Endothelial cell (in vitro differentiated cells): Measurements from ENCODE around the gene URB1. TPM values are rescaled to one million over a fixed set of nuclear protein-coding genes. Genes with fewer than 3 reads are reported as not detected.

Experiments
- DNase-seq: peaks from one replicate; pipeline ENCODE4 v3.0.0; 2021; ENCODE audit warnings: low spot score
- H3K27ac Mint-ChIP-seq: one replicate; pipeline ENCODE4 v1.8.0; 2021; ENCODE audit warnings: mixed read lengths, inconsistent platforms; ENCODE audit not compliant: unreplicated experiment
- H3K27me3 Mint-ChIP-seq: one replicate; pipeline ENCODE4 v1.8.0; 2021; ENCODE audit warnings: mild to moderate bottlenecking, moderate library complexity, mixed read lengths, inconsistent platforms; ENCODE audit not compliant: unreplicated experiment
- H3K36me3 Mint-ChIP-seq: one replicate; pipeline ENCODE4 v1.8.0; 2021; ENCODE audit warnings: mild to moderate bottlenecking, low read depth, mixed read lengths, inconsistent platforms; ENCODE audit not compliant: unreplicated experiment
- H3K4me1 Mint-ChIP-seq: one replicate; pipeline ENCODE4 v1.8.0; 2021; ENCODE audit warnings: mild to moderate bottlenecking, mixed read lengths, inconsistent platforms; ENCODE audit not compliant: unreplicated experiment
- H3K4me3 Mint-ChIP-seq: one replicate; pipeline ENCODE4 v1.8.0; 2021; ENCODE audit warnings: mild to moderate bottlenecking, mixed read lengths, inconsistent platforms; ENCODE audit not compliant: unreplicated experiment
- H3K9me3 Mint-ChIP-seq: one replicate; pipeline ENCODE4 v1.8.0; 2021; ENCODE audit warnings: mixed read lengths, inconsistent platforms; ENCODE audit not compliant: unreplicated experiment
- CTCF ChIP-seq: fragments of 200-600 bp; sonication (generic); IDR thresholded peaks from one replicate; pipeline ENCODE4 v1.5.0; 2021; ENCODE audit warnings: antibody characterized with exemption; ENCODE audit not compliant: unreplicated experiment
- total RNA-seq: library from RNA; stranded (reverse); fragmentation: NEBNext Ultra II Directional; extraction: Animal tissue kit (Norgen Biotek cat#: 25700); gene quantifications from one replicate; pipeline ENCODE4 v1.2.1, GENCODE V29; 2021; ENCODE audit not compliant: unreplicated experiment

Gene URB1
- total RNA-seq, 1 donor from 2014 or later = 10.6 TPM

- H3K36me3 Mint-ChIP-seq = peaks cover 2% of the 10 kb centered on the region
- H3K27ac Mint-ChIP-seq = no peak overlapping the region
- peaks cover 1% of the 10 kb centered on the region for H3K27me3 Mint-ChIP-seq
- no peaks in the 10 kb centered on the region for H3K4me1 Mint-ChIP-seq
- DNase-seq = no peak
- no peak for TF ChIP-seq CTCF
- no peak overlapping the region for H3K4me3 Mint-ChIP-seq
- H3K9me3 Mint-ChIP-seq = no peaks in the 10 kb centered on the region
These were observed 4.5 kb downstream of the URB1 start for GRCh38 chr21:32388306-32388705.

GRCh38 chr21:32387151-32387550, 5.7 kb downstream of the URB1 start:
- Mint-ChIP-seq H3K27me3 (peaks cover 1% of the 10 kb centered on the region), H3K4me1 (no peaks in the 10 kb centered on the region), H3K27ac (peak overlapping the region; percentile 36), H3K36me3 (peaks cover 4% of the 10 kb centered on the region), H3K4me3 (no peak overlapping the region), H3K9me3 (no peaks in the 10 kb centered on the region)
- no peak for DNase-seq
- no peak for TF ChIP-seq CTCF

GRCh38 chr21:32386195-32386870, 6.5 kb downstream of the URB1 start:
- no peak for DNase-seq
- no peak for TF ChIP-seq CTCF
- Mint-ChIP-seq H3K4me1 (no peaks in the 10 kb centered on the region), H3K27ac (no peak overlapping the region), H3K4me3 (no peak overlapping the region), H3K27me3 (peaks cover 1% of the 10 kb centered on the region), H3K36me3 (peaks cover 4% of the 10 kb centered on the region), H3K9me3 (no peaks in the 10 kb centered on the region)

GRCh38 chr21:32383812-32384211, 9.0 kb downstream of the URB1 start:
- Mint-ChIP-seq H3K27me3 (peaks cover 5% of the 10 kb centered on the region), H3K4me3 (no peak overlapping the region), H3K27ac (no peak overlapping the region), H3K9me3 (no peaks in the 10 kb centered on the region), H3K36me3 (peaks cover 18% of the 10 kb centered on the region), H3K4me1 (no peaks in the 10 kb centered on the region)
- TF ChIP-seq CTCF = no peak
- DNase-seq = no peak

GRCh38 chr21:32382108-32382644, 10.6 kb downstream of the URB1 start:
- no peaks in the 10 kb centered on the region for H3K4me1 Mint-ChIP-seq
- peaks cover 23% of the 10 kb centered on the region for H3K36me3 Mint-ChIP-seq
- no peak overlapping the region for H3K27ac Mint-ChIP-seq
- no peak for DNase-seq
- no peaks in the 10 kb centered on the region for H3K9me3 Mint-ChIP-seq
- no peak overlapping the region for H3K4me3 Mint-ChIP-seq
- H3K27me3 Mint-ChIP-seq = peaks cover 11% of the 10 kb centered on the region
- TF ChIP-seq CTCF = no peak
